Measurements from ENCODE around the gene CLSTN1.

The CLSTN1 gene

DNA sequence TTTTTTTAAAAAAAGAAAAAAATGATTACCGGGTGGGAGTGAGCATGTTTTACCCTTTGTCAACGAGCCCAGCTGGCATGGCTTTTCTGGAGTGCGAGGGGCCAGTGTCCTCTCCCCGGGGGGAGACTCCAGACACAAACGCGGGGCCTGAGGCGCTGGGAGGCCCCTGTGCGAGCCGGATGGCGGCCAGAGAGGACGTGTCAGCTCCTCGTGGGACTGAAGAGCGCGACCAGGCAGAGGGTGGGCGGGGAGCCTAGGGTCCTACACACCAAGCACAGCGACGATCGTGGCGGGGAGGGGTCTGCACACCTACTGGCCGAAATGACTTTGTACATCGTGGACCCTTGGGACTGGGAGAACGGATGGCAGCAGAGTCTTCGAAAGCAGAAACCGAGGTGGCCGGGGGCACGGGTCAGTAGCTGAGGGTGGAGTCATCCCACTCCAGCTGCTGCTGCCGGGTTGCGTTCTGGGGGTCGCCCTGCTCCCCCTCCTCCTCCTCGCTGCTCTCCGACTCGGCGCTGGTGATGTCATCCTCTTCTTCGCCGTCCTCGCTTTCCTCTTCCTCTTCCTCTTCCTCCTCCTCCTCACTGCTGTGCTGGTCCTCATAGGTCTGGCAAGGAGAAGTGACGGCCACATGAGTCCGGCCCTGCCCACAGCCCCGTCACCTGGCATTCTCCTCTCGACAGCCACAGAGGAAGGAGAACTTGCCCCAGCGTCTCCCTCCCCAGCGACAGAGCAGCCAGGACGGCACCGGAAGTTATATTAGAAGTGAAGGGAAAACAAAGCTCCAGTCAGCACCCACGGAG is 93.5 kb downstream of the CLSTN1 start:
- DNase-seq (ENCODE audit: low spot score): no peak

- DNase-seq (ENCODE audit: low spot score): no peak
These were observed 94.2 kb downstream of the CLSTN1 start for GRCh38 chr1:9729523-9729922.

- peak; percentile 57 for DNase-seq (ENCODE audit: low spot score)
These were observed 95.1 kb downstream of the CLSTN1 start for GRCh38 chr1:9728451-9729295.

DNA sequence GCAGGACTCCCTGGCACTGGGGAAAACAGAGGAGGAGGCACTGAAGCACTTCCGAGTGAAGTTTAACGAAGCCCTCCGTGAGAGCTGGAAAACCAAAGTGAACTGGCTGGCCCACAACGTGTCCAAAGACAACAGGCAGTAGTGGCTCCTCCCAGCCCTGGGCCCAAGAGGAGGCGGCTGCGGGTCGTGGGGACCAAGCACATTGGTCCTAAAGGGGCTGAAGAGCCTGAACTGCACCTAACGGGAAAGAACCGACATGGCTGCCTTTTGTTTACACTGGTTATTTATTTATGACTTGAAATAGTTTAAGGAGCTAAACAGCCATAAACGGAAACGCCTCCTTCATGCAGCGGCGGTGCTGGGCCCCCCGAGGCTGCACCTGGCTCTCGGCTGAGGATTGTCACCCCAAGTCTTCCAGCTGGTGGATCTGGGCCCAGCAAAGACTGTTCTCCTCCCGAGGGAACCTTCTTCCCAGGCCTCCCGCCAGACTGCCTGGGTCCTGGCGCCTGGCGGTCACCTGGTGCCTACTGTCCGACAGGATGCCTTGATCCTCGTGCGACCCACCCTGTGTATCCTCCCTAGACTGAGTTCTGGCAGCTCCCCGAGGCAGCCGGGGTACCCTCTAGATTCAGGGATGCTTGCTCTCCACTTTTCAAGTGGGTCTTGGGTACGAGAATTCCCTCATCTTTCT is 96.7 kb downstream of the CLSTN1 start:
- no peak for DNase-seq (ENCODE audit: low spot score)

- no peak for DNase-seq (ENCODE audit: low spot score)
These were observed 97.4 kb downstream of the CLSTN1 start for GRCh38 chr1:9726406-9726805.

GRCh38 chr1:9724706-9725476 is 98.9 kb downstream of the CLSTN1 start:
- peak; percentile 78 for DNase-seq (ENCODE audit: low spot score)

DNA sequence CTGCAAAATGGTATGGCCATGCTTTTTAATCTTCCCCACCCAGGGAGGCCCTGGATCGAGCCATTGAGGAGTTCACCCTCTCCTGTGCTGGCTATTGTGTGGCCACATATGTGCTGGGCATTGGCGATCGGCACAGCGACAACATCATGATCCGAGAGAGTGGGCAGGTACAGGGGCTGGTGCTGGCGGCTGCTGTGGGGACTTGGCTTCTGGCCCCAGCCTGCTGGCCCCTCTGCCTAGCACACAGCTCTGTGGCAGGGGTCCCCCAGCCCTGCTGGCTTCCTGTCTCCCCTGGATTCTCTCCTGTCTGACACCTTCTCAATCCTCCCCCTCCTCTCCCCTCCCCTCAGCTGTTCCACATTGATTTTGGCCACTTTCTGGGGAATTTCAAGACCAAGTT is 99.8 kb downstream of the CLSTN1 start:
- DNase-seq (ENCODE audit: low spot score): no peak

- DNase-seq (ENCODE audit: low spot score): no peak
These were observed 100.5 kb downstream of the CLSTN1 start for GRCh38 chr1:9723068-9723805.

DNA sequence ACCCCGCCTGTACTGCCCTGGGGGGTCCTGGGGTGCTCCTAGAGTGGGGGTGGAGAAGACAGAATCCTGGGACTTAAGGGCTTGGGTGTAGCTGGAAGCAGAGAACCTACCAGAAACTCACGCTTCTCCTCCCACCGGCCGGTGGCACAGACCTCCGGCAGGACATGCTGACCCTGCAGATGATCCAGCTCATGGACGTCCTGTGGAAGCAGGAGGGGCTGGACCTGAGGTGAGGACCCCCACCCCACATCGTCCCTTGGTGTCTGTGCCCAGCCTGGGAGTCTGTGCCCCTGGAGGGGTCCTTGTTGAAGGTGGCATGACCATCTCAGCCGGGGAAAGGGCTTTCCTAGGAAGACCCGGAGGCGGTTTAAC is 101.4 kb downstream of the CLSTN1 start:
- DNase-seq (ENCODE audit: low spot score): no peak

GRCh38 chr1:9721606-9722377 is 102.0 kb downstream of the CLSTN1 start:
- DNase-seq (ENCODE audit: low spot score): peak; percentile 83

DNA sequence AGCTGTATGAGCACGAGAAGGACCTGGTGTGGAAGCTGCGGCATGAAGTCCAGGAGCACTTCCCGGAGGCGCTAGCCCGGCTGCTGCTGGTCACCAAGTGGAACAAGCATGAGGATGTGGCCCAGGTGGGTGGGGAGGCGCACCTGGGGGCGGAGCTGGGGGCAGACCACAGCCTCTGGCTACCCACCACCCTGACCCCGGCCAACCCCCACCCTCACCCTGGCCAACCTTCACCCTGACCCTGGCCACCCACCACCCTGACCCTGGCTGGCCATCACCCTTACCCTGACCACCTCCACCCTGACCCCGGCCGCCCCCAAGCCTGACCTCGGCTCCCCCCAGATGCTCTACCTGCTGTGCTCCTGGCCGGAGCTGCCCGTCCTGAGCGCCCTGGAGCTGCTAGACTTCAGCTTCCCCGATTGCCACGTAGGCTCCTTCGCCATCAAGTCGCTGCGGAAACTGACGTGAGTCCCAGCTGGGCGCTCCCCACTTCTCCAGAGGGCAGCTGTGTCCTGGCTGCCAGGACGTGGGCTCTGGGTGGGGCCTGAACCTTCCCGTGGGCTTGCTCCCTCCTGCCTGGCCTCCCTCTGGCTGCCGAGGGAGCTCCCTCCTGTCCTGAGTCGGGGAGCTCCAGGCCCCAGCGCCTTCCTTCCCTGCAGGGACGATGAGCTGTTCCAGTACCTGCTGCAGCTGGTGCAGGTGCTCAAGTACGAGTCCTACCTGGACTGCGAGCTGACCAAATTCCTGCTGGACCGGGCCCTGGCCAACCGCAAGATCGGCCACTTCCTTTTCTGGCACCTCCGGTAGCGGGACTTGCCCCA is 102.8 kb downstream of the CLSTN1 start:
- DNase-seq (ENCODE audit: low spot score): no peak

DNA sequence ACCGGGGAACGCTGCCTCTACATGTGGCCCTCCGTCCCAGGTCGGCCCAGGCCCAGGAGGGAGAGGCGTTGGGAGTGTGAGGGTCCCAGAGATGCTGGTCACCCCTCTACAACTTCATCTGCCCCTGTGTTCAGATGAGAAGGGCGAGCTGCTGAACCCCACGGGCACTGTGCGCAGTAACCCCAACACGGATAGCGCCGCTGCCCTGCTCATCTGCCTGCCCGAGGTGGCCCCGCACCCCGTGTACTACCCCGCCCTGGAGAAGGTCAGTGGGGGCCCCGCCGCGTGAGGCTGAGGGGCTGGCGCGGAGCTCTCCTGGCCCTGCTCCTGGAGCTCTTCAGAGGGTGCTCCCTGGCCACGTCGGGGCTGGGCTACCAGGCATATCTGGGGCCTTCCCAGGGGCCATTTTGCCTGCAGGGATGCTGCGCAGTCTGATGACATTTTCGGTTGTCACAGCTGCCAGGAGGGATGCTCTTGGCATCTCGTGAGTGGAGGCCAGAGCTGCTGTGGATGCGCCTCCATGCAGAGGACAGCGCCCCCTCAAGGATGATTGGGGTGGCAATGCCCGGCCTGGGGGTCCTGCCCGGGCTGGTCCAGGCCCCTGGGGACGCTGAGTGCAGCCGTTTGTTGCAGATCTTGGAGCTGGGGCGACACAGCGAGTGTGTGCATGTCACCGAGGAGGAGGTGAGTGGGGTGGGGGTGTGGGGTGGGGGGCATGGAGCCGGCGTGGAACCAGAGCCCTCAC is 103.6 kb downstream of the CLSTN1 start:
- no peak for DNase-seq (ENCODE audit: low spot score)

DNA sequence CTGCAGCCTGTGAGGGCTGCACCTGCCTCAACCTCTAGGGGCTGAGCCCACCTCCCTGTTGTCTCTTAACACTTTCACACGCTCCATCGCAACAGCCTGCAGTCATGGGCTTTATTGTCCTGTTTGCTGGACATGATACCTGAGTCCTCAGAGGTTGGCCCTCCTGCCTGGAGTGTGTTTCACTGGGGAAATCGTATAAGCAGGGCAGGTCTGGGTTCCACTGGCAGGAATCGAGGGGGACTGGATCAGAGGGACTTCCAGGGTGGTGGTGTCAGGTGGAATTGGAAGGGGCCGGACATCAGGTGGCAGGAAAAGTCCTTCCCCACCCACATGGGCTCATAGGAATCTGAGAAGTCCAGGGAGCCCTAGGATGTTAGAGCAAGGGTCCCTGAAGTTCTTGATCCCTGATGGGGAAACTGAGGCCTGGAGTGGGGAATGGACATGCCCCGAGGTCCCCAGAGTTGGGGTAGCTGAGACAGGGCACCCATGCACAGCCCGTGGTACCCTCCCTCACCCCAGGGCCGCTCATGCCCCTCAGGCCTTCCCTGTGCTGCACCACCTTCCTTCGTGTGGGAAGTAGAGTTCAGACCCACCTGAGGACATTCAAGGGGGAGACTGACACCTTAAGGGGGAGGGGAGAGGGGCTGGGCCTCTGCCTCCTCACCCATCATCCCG is 105.6 kb downstream of the CLSTN1 start:
- no peak for DNase-seq (ENCODE audit: low spot score)

DNA sequence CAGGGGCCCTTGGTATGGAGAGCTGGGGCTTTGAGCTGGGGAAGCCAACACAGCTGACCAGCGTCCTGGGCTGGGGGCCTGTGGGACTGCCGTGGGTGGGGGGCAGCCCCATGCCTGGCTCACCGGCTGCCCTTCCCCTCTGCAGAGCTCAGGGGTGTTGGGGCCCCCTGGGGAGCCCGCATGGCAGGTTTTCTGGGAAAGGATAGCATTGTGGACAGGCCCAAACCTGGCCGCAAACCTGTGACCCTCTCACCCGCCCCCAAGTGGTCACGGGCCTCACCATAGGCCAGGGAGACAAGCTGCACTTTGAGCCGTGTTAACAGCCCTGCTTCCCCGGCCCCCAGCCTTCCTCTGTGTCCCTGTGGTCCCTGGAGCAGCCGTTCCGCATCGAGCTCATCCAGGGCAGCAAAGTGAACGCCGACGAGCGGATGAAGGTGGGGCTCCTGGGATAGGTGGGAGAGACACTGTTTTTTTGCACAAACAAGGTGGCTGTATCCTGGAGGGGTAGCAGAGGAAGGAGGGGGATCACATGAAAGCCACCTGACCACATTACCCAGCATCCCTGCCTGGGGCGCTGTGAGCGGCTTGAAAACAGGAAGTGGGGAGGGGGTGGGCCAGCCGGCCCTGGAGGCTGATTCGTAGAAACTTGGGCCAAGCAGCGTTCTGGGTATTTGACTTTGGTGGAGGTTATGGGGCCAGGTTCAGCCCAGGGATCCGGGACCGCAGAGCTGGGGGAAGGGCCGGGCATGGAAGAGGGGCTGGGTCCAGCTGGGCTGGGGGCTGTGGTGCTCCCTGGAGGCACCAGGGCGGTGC is 106.4 kb downstream of the CLSTN1 start:
- peak; percentile 95 for DNase-seq (ENCODE audit: low spot score)

- DNase-seq (ENCODE audit: low spot score): no peak
These were observed 107.2 kb downstream of the CLSTN1 start for GRCh38 chr1:9716404-9717192.

DNA sequence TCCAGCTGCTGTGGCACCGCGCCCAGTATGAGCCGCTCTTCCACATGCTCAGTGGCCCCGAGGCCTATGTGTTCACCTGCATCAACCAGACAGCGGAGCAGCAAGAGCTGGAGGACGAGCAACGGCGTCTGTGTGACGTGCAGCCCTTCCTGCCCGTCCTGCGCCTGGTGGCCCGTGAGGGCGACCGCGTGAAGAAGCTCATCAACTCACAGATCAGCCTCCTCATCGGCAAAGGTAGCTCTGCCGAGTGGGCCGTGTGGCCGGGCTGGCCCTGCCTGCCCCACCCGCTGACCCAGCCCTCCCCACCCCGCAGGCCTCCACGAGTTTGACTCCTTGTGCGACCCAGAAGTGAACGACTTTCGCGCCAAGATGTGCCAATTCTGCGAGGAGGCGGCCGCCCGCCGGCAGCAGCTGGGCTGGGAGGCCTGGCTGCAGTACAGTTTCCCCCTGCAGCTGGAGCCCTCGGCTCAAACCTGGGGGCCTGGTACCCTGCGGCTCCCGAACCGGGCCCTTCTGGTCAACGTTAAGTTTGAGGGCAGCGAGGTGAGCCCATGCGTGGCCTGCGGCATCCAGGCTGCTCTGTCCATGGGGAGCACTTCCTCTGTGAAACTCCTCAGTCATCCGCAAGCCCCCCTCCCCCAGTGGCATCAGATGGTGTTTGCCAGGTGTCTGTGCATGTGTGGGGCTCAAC is 108.1 kb downstream of the CLSTN1 start:
- peak; percentile 53 for DNase-seq (ENCODE audit: low spot score)

Measured in CD4-positive, alpha-beta T cell treated with Interleukin-2 at 100 ng/mL for 4 hours (primary cell).